CD14-positive monocyte (primary cell): ENCODE results near the gene KCNJ16. TPM values are rescaled to one million over a fixed set of nuclear protein-coding genes. Genes with fewer than 3 reads are reported as not detected.

Experiments used
- DNase-seq, 3 donors: peaks; one replicate each; pipeline ENCODE4 v3.0.0-alpha.2; 2011 to 2022
- H2AFZ ChIP-seq: 2 replicates; pipeline ENCODE4 v1.6.0; 2012; ENCODE audit warnings: mild to moderate bottlenecking, low read depth, low read length, inconsistent platforms; ENCODE audit not compliant: insufficient read depth, poor library complexity, severe bottlenecking
- H3K27ac ChIP-seq, 2 donors: 1 replicate in 1 of 2; 2 replicates in 1 of 2; pipeline ENCODE4 v1.5.1; 2012 to 2013; ENCODE audit warnings: low read length in 2 of 2, control low read depth in 1 of 2, inconsistent platforms in 1 of 2, low read depth in 1 of 2, mild to moderate bottlenecking in 1 of 2
- H3K27me3 ChIP-seq, 2 donors: one replicate each; pipeline versions ENCODE4 v1.6.0 to v1.6.1; 2011 to 2013; ENCODE audit warnings: low read length in 2 of 2; ENCODE audit not compliant: control insufficient read depth in 2 of 2, insufficient read depth in 2 of 2
- H3K36me3 ChIP-seq, 2 donors: replicated peaks in 1 of 2; 1 replicate in 1 of 2; 2 replicates in 1 of 2; pipeline versions ENCODE4 v1.5.1 to v1.6.1; 2012 to 2013; ENCODE audit warnings: low read length in 2 of 2, control low read depth in 1 of 2, inconsistent platforms in 1 of 2, mild to moderate bottlenecking in 1 of 2; ENCODE audit not compliant: insufficient read depth in 2 of 2, control insufficient read depth in 1 of 2
- H3K4me1 ChIP-seq, 2 donors: 1 replicate in 1 of 2; 2 replicates in 1 of 2; pipeline versions ENCODE4 v1.5.1 to v1.6.1; 2012 to 2013; ENCODE audit warnings: low read length in 2 of 2, control low read depth in 1 of 2, inconsistent platforms in 1 of 2, mild to moderate bottlenecking in 1 of 2, moderate library complexity in 1 of 2; ENCODE audit not compliant: insufficient read depth in 2 of 2, control insufficient read depth in 1 of 2
- H3K4me2 ChIP-seq: replicated peaks from 2 replicates; pipeline ENCODE3; 2012; ENCODE audit warnings: low read length, moderate library complexity, mild to moderate bottlenecking; ENCODE audit not compliant: poor library complexity, severe bottlenecking; ENCODE audit errors: extremely low read depth
- H3K4me3 ChIP-seq, 3 experiments: fragments of 200-600 bp in 1 of 3; sonication (generic) in 1 of 3; replicated peaks in 1 of 3; 1 replicate in 2 of 3; 2 replicates in 1 of 3; pipeline ENCODE4 v1.5.1; 2011 to 2013; ENCODE audit warnings: low read length in 3 of 3, mild to moderate bottlenecking in 3 of 3, control low read depth in 2 of 3, low read depth in 2 of 3, inconsistent platforms in 1 of 3, moderate library complexity in 1 of 3
- H3K79me2 ChIP-seq: 2 replicates; pipeline ENCODE4 v1.6.0; 2012; ENCODE audit warnings: mild to moderate bottlenecking, control low read depth, inconsistent platforms, low read length, moderate library complexity; ENCODE audit not compliant: insufficient read depth
- H3K9ac ChIP-seq: 2 replicates; pipeline ENCODE4 v1.6.0; 2017; ENCODE audit warnings: low read length, mild to moderate bottlenecking; ENCODE audit not compliant: insufficient read depth, poor library complexity, severe bottlenecking
- H3K9me3 ChIP-seq, 2 donors: replicated peaks in 1 of 2; 1 replicate in 1 of 2; 2 replicates in 1 of 2; pipeline versions ENCODE4 v1.5.1 to v1.6.1; 2012 to 2013; ENCODE audit warnings: low read length in 2 of 2, control low read depth in 1 of 2; ENCODE audit not compliant: control insufficient read depth in 1 of 2, insufficient read depth in 1 of 2
- H4K20me1 ChIP-seq: 2 replicates; pipeline ENCODE4 v1.6.0; 2012; ENCODE audit warnings: mild to moderate bottlenecking, low read length, control low read depth, moderate library complexity; ENCODE audit not compliant: insufficient read depth
- H3K27ac Mint-ChIP-seq, 7 donors: one replicate each; pipeline ENCODE4 v1.8.0; 2020; ENCODE audit warnings: mild to moderate bottlenecking in 7 of 7, mixed read lengths in 7 of 7, moderate library complexity in 6 of 7, inconsistent platforms in 2 of 7
- H3K27me3 Mint-ChIP-seq, 3 donors: one replicate each; pipeline ENCODE4 v1.8.0; 2021 to 2022; ENCODE audit warnings: low read depth in 3 of 3, mild to moderate bottlenecking in 3 of 3, mixed read lengths in 3 of 3, moderate library complexity in 3 of 3, inconsistent platforms in 1 of 3
- H3K36me3 Mint-ChIP-seq, 2 donors: one replicate each; pipeline ENCODE4 v1.8.0; 2020; ENCODE audit warnings: mixed read lengths in 2 of 2, inconsistent platforms in 1 of 2, mild to moderate bottlenecking in 1 of 2
- H3K4me1 Mint-ChIP-seq: one replicate; pipeline ENCODE4 v1.8.0; 2020; ENCODE audit warnings: mild to moderate bottlenecking, mixed read lengths
- H3K4me3 Mint-ChIP-seq, 2 donors: one replicate each; pipeline ENCODE4 v1.8.0; 2020; ENCODE audit warnings: mild to moderate bottlenecking in 2 of 2, mixed read lengths in 2 of 2, moderate library complexity in 1 of 2
- H3K9me3 Mint-ChIP-seq, 7 donors: one replicate each; pipeline ENCODE4 v1.8.0; 2020 to 2022; ENCODE audit warnings: mixed read lengths in 7 of 7, mild to moderate bottlenecking in 6 of 7, moderate library complexity in 6 of 7, inconsistent platforms in 2 of 7
- CTCF ChIP-seq: fragments of 200-600 bp; IDR thresholded peaks from one replicate; pipeline ENCODE4 v1.8.0; 2022; ENCODE audit warnings: antibody characterized with exemption, mild to moderate bottlenecking
- WGBS: methylation state at CpG from one replicate; pipeline ENCODE4 v1.1.5; 2013; ENCODE audit warnings: missing lambda C conversion rate; ENCODE audit not compliant: insufficient coverage; 5-methylcytosine and 5-hydroxymethylcytosine counted together
- intact Hi-C, 2 donors: fragments of 100-400 bp; cut with micrococcal nuclease; formaldehyde crosslinking; loops; one replicate each; pipeline versions ENCODE4 v1.15.0 to v1.15.1; 2023
- polyA plus RNA-seq, 3 donors: library from polyadenylated mRNA; depleted of rRNA in 1 of 3; unstranded in 2 of 3; stranded (reverse) in 1 of 3; fragments of 300-500 nt in 2 of 3; fragments of >200 nt in 1 of 3; fragmentation: Illumina TruSeq in 2 of 3; gene quantifications; 1 replicate in 2 of 3; 2 replicates in 1 of 3; pipeline ENCODE4 v1.2.3, GENCODE V29; 2012 to 2021

KCNJ16 gene
- polyA plus RNA-seq, 3 donors = not detected

- no peaks in the 10 kb centered on the region for H3K36me3 Mint-ChIP-seq
- no peak for TF ChIP-seq CTCF
- no CpG with 5 or more reads among the region's 3 CpGs for WGBS
Observed at GRCh38 chr17:70105641-70106040, 30.6 kb downstream of the KCNJ16 start.

GRCh38 chr17:70106551-70106950 is 31.5 kb downstream of the KCNJ16 start:
- Histone ChIP-seq H3K9me3 (no peaks in the 10 kb centered on the region), H3K4me1 (peaks cover 4 to 6% of the 10 kb centered on the region in 2 donors), H4K20me1 (no peaks in the 10 kb centered on the region), H2AFZ (no peak overlapping the region), H3K27me3 (no peaks in the 10 kb centered on the region), H3K36me3 (no peaks in the 10 kb centered on the region), H3K79me2 (no peaks in the 10 kb centered on the region), H3K9ac (no peak overlapping the region), H3K4me2 (no peak overlapping the region), H3K27ac (no peak overlapping the region), H3K4me3 (no peak overlapping the region)
- TF ChIP-seq CTCF = no peak
- H3K27ac Mint-ChIP-seq = no peak overlapping the region
- peaks cover 7% of the 10 kb centered on the region for H3K4me1 Mint-ChIP-seq
- DNase-seq = no peak
- peaks cover 0 to 7% (median 4%) of the 10 kb centered on the region in 7 donors for H3K9me3 Mint-ChIP-seq
- no peaks in the 10 kb centered on the region for H3K36me3 Mint-ChIP-seq
- H3K27me3 Mint-ChIP-seq = peaks cover 0 to 3% (median 3%) of the 10 kb centered on the region in 3 donors
- H3K4me3 Mint-ChIP-seq = no peak overlapping the region
- WGBS = 53% methylated on average over 3 of the region's 3 CpGs
- intact Hi-C loops = no loop called here

More at GRCh38 chr17:70105641-70106040, 30.6 kb downstream of the KCNJ16 start:
- H3K4me1 Mint-ChIP-seq = peaks cover 5% of the 10 kb centered on the region
- Histone ChIP-seq H3K4me1 (peaks cover 4 to 6% of the 10 kb centered on the region in 2 donors), H3K79me2 (no peaks in the 10 kb centered on the region), H2AFZ (no peak overlapping the region), H3K4me2 (no peak overlapping the region), H3K9ac (no peak overlapping the region), H3K27me3 (no peaks in the 10 kb centered on the region), H3K4me3 (no peak overlapping the region), H3K9me3 (no peaks in the 10 kb centered on the region), H3K27ac (no peak overlapping the region), H4K20me1 (no peaks in the 10 kb centered on the region), H3K36me3 (no peaks in the 10 kb centered on the region)
- peaks cover 0 to 7% (median 2%) of the 10 kb centered on the region in 7 donors for H3K9me3 Mint-ChIP-seq
- intact Hi-C loops = no loop called here
- no peak for DNase-seq
- peaks cover 0 to 3% (median 1%) of the 10 kb centered on the region in 3 donors for H3K27me3 Mint-ChIP-seq
- no peak overlapping the region for H3K27ac Mint-ChIP-seq
- H3K4me3 Mint-ChIP-seq = no peak overlapping the region
